Measurements from ENCODE around the gene AGRN.
A peak's percentile ranks its signal among the peaks of the same experiment; 100 is the strongest.

The AGRN gene

GRCh38 chr1:1031659-1032235 lies 11.8 kb downstream of the AGRN start:
- no peak overlapping the region for H3K4me3 ChIP-seq (ENCODE audit: low read length)
- DNase-seq (ENCODE audit: low read depth): no peak
- TF ChIP-seq CTCF (IDR thresholded peaks at IDR 0.05; ENCODE audit: insufficient read depth, low read depth, low read length, missing control alignments): no peak

- peak overlapping the region; percentile 25 for H3K4me3 ChIP-seq (ENCODE audit: low read length)
- TF ChIP-seq CTCF (IDR thresholded peaks at IDR 0.05; ENCODE audit: insufficient read depth, low read depth, low read length, missing control alignments): no peak
- no peak for DNase-seq (ENCODE audit: low read depth)
Measured at GRCh38 chr1:1032424-1032823, 12.5 kb downstream of the AGRN start.

DNA sequence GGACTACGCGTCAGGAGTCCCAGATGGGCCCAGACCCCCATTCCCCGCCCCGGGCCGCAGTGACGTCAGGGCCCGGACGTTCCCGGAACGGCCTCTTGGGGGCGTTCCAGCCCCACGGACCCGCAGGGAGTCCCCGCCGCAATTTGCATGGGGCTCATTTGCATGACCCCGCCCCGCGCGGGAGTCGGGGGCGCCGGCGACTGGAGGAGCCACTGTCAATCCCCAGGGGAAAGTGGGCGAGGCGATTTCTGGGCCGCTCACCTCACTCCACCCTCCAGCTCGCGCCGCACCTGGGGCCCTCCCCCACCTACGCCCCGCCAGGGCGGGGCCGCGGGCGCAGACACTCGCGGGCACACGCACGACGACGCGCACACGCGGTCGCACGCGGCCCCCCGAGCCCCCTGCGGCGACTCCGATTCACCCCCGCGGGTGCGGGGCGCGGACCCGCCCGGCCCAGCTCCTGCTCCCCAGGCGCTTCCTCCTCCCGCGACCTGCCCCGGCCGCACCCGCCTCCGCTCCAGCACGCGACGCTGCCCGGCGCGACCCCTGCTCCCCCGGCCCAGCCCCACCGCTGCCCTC lies 13.2 kb downstream of the AGRN start:
- TF ChIP-seq CTCF (IDR thresholded peaks at IDR 0.05; ENCODE audit: insufficient read depth, low read depth, low read length, missing control alignments): peak; percentile 63
- peak; percentile 92 for DNase-seq (ENCODE audit: low read depth)
- peak overlapping the region; percentile 25 for H3K4me3 ChIP-seq (ENCODE audit: low read length)

DNA sequence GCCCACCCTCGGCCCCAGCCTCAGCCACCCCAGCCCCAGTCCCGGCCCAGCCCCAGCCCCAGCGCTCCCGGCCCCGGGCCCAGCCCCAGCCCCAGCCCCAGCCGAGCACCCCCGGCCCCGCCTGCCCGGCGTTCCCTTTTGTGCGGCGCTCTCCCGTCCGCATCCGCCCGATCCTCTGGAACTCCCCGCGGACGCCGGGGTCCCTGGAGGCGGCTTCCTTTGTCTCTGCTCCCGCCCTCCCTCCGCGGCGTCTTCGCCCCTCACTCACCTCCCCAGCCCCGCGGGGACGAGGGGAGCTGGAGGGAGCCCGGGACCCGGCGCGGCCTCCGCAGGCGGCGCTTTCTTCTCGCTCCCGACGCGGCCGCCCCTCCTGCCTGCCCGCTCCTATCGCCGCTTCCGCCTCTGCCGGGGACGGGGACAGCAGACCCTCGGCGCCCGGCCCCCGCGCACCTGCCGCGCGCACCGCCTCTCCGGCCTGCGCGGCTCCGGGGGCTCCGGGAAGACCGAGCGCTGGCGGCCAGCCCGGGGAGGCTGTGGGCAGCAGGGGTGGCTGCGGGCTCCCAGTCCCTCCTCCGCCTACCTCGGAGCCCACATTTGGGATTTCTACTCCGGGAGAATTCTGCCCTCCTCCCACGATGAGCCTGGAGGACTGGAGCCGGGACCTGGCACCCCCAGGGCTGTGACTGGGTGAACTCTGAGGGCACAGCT lies 14.0 kb downstream of the AGRN start:
- TF ChIP-seq CTCF (IDR thresholded peaks at IDR 0.05; ENCODE audit: insufficient read depth, low read depth, low read length, missing control alignments): no peak
- no peak for DNase-seq (ENCODE audit: low read depth)
- H3K4me3 ChIP-seq (ENCODE audit: low read length): no peak overlapping the region

- no peak for DNase-seq (ENCODE audit: low read depth)
- H3K4me3 ChIP-seq (ENCODE audit: low read length): no peak overlapping the region
- TF ChIP-seq CTCF (IDR thresholded peaks at IDR 0.05; ENCODE audit: insufficient read depth, low read depth, low read length, missing control alignments): no peak
Measured at GRCh38 chr1:1034439-1034781, 14.5 kb downstream of the AGRN start.

- DNase-seq (ENCODE audit: low read depth): no peak
- TF ChIP-seq CTCF (IDR thresholded peaks at IDR 0.05; ENCODE audit: insufficient read depth, low read depth, low read length, missing control alignments): no peak
- no peak overlapping the region for H3K4me3 ChIP-seq (ENCODE audit: low read length)
Measured at GRCh38 chr1:1035291-1035943, 15.5 kb downstream of the AGRN start.
